ENCODE data around the gene KIF14.
"Not testable (repeated sequence)": the region's sequence is repeated elsewhere in the genome, so short reads cannot be mapped to it uniquely, and the experiment has no call there.

KIF14 gene

GRCh38 chr1:200525090-200525987 is 95.2 kb downstream of the KIF14 start:
- H3K79me2 ChIP-seq (ENCODE audit: low read length) = no peaks in the 10 kb centered on the region
- no peaks in the 10 kb centered on the region for H3K9me3 ChIP-seq (ENCODE audit: insufficient read depth, low read length)
- H3K4me1 ChIP-seq (ENCODE audit: low read length) = peaks cover 28% of the 10 kb centered on the region
- H3K9ac ChIP-seq (ENCODE audit: low read length) = no peak overlapping the region
- H3K4me3 ChIP-seq (ENCODE audit: low read length) = peak overlapping the region; percentile 14
- no peaks in the 10 kb centered on the region for H4K20me1 ChIP-seq (ENCODE audit: insufficient read depth, low read length)
- TF ChIP-seq EZH2phosphoT487 (IDR thresholded peaks at IDR 0.05; ENCODE audit: low read depth) (no peak), CTCF (IDR thresholded peaks at IDR 0.05; ENCODE audit: low read depth, low read length) (no peak)
- H2AFZ ChIP-seq (ENCODE audit: low read depth, low read length) = no peak overlapping the region
- H3K4me2 ChIP-seq (ENCODE audit: low read length) = peak overlapping the region; percentile 49
- no peak overlapping the region for H3K27ac ChIP-seq (ENCODE audit: low read length)
- H3K36me3 ChIP-seq (replicated peaks; ENCODE audit: low read depth, low read length) = no peaks in the 10 kb centered on the region
- peaks cover 20% of the 10 kb centered on the region for H3K27me3 ChIP-seq (ENCODE audit: low read depth, low read length)

GRCh38 chr1:200524551-200524950 is 96.0 kb downstream of the KIF14 start:
- not testable (repeated sequence) for H3K36me3 ChIP-seq (replicated peaks; ENCODE audit: low read depth, low read length); H3K27ac ChIP-seq (ENCODE audit: low read length); H2AFZ ChIP-seq (ENCODE audit: low read depth, low read length); H3K9me3 ChIP-seq (ENCODE audit: insufficient read depth, low read length); H3K4me2 ChIP-seq (ENCODE audit: low read length); H3K4me3 ChIP-seq (ENCODE audit: low read length); H4K20me1 ChIP-seq (ENCODE audit: insufficient read depth, low read length); H3K79me2 ChIP-seq (ENCODE audit: low read length); H3K9ac ChIP-seq (ENCODE audit: low read length)
- Histone ChIP-seq H3K27me3 (ENCODE audit: low read depth, low read length) (peaks cover 15% of the 10 kb centered on the region), H3K4me1 (ENCODE audit: low read length) (peaks cover 27% of the 10 kb centered on the region)

- Histone ChIP-seq H4K20me1 (ENCODE audit: insufficient read depth, low read length) (no peaks in the 10 kb centered on the region), H3K9ac (ENCODE audit: low read length) (no peak overlapping the region), H3K79me2 (ENCODE audit: low read length) (no peaks in the 10 kb centered on the region), H3K27ac (ENCODE audit: low read length) (no peak overlapping the region), H2AFZ (ENCODE audit: low read depth, low read length) (no peak overlapping the region), H3K36me3 (replicated peaks; ENCODE audit: low read depth, low read length) (no peaks in the 10 kb centered on the region), H3K9me3 (ENCODE audit: insufficient read depth, low read length) (no peaks in the 10 kb centered on the region), H3K4me1 (ENCODE audit: low read length) (peaks cover 27% of the 10 kb centered on the region), H3K27me3 (ENCODE audit: low read depth, low read length) (peaks cover 11% of the 10 kb centered on the region; the same call in 1 of the 2 replicates), H3K4me3 (ENCODE audit: low read length) (no peak overlapping the region), H3K4me2 (ENCODE audit: low read length) (no peak overlapping the region)
- TF ChIP-seq EZH2phosphoT487 (IDR thresholded peaks at IDR 0.05; ENCODE audit: low read depth) (no peak), CTCF (IDR thresholded peaks at IDR 0.05; ENCODE audit: low read depth, low read length) (no peak)
Measured at GRCh38 chr1:200524092-200524491, 96.5 kb downstream of the KIF14 start.

GRCh38 chr1:200520735-200521134 is 99.8 kb downstream of the KIF14 start:
- Histone ChIP-seq H2AFZ (ENCODE audit: low read depth, low read length) (no peak overlapping the region), H3K4me3 (ENCODE audit: low read length) (no peak overlapping the region), H3K27me3 (ENCODE audit: low read depth, low read length) (peaks cover 9% of the 10 kb centered on the region; the same call in 1 of the 2 replicates), H3K9ac (ENCODE audit: low read length) (no peak overlapping the region), H3K4me2 (ENCODE audit: low read length) (no peak overlapping the region), H3K27ac (ENCODE audit: low read length) (no peak overlapping the region), H4K20me1 (ENCODE audit: insufficient read depth, low read length) (no peaks in the 10 kb centered on the region), H3K4me1 (ENCODE audit: low read length) (peaks cover 7% of the 10 kb centered on the region), H3K79me2 (ENCODE audit: low read length) (no peaks in the 10 kb centered on the region), H3K36me3 (replicated peaks; ENCODE audit: low read depth, low read length) (no peaks in the 10 kb centered on the region), H3K9me3 (ENCODE audit: insufficient read depth, low read length) (no peaks in the 10 kb centered on the region)
- TF ChIP-seq EZH2phosphoT487 (IDR thresholded peaks at IDR 0.05; ENCODE audit: low read depth) (no peak), CTCF (IDR thresholded peaks at IDR 0.05; ENCODE audit: low read depth, low read length) (no peak)

Data from OCI-LY3 (cell line).